CD4-positive, alpha-beta T cell (primary cell): Measurements from ENCODE around the gene PEX10. TPM values are rescaled to one million over a fixed set of nuclear protein-coding genes. Genes with fewer than 3 reads are reported as not detected.

Experiments used
- ATAC-seq: fragments of 200-7000 bp; cut with Tn5 transposase; one replicate; pipeline ENCODE4 v1.10.0; 2022; ENCODE audit warnings: mild to moderate bottlenecking; ENCODE audit not compliant: poor library complexity
- CTCF ChIA-PET: fragments of 350-600 bp; sonication (Branson Sonifier 250); formaldehyde crosslinking; loops from one replicate; lab custom pipeline; 2021; ENCODE audit warnings: antibody characterized with exemption, inconsistent platforms; lab: Charles Lee
- POLR2A ChIA-PET: fragments of 350-600 bp; sonication (Branson Sonifier 250); formaldehyde crosslinking; loops from one replicate; lab custom pipeline; 2021; ENCODE audit warnings: antibody characterized with exemption, inconsistent platforms; lab: Charles Lee
- DNase-seq, 14 experiments: peaks; one replicate each; pipeline ENCODE4 v3.0.0-alpha.2; 2013 to 2020; ENCODE audit warnings: mixed read lengths in 2 of 14
- H3K27ac ChIP-seq, 2 donors: one replicate each; pipeline versions ENCODE4 v1.5.1 to v1.7.0; 2013; ENCODE audit warnings: low read length in 2 of 2, low read depth in 1 of 2, mild to moderate bottlenecking in 1 of 2
- H3K27me3 ChIP-seq, 2 experiments: 1 replicate in 1 of 2; 2 replicates in 1 of 2; pipeline versions ENCODE4 v1.6.1 to v1.7.0; 2013; ENCODE audit warnings: low read length in 2 of 2, control low read depth in 1 of 2, mild to moderate bottlenecking in 1 of 2, moderate library complexity in 1 of 2; ENCODE audit not compliant: insufficient read depth in 2 of 2, control insufficient read depth in 1 of 2
- H3K36me3 ChIP-seq: one replicate; pipeline ENCODE4 v1.6.1; 2013; ENCODE audit warnings: low read length, control low read depth; ENCODE audit not compliant: insufficient read depth
- H3K4me1 ChIP-seq: one replicate; pipeline ENCODE4 v1.6.1; 2013; ENCODE audit warnings: low read length, control low read depth; ENCODE audit not compliant: insufficient read depth
- H3K4me3 ChIP-seq: one replicate; pipeline ENCODE4 v1.5.1; 2013; ENCODE audit warnings: mild to moderate bottlenecking, low read length, moderate library complexity
- H3K9me3 ChIP-seq, 2 experiments: 1 replicate in 1 of 2; 2 replicates in 1 of 2; pipeline versions ENCODE4 v1.6.1 to v1.7.0; 2013; ENCODE audit warnings: low read length in 2 of 2, mild to moderate bottlenecking in 2 of 2, control low read depth in 1 of 2, moderate library complexity in 1 of 2; ENCODE audit not compliant: control insufficient read depth in 1 of 2, insufficient read depth in 1 of 2
- H3K27ac Mint-ChIP-seq: one replicate; pipeline ENCODE4 v1.8.0; 2020; ENCODE audit warnings: mixed read lengths
- H3K27me3 Mint-ChIP-seq: one replicate; pipeline ENCODE4 v1.8.0; 2021; ENCODE audit warnings: mixed read lengths
- H3K36me3 Mint-ChIP-seq: one replicate; pipeline ENCODE4 v1.8.0; 2021; ENCODE audit warnings: low read depth, mixed read lengths
- H3K4me1 Mint-ChIP-seq: one replicate; pipeline ENCODE4 v1.8.0; 2021; ENCODE audit warnings: low read depth, mixed read lengths
- H3K4me3 Mint-ChIP-seq: one replicate; pipeline ENCODE4 v1.8.0; 2020; ENCODE audit warnings: mild to moderate bottlenecking, mixed read lengths
- H3K9me3 Mint-ChIP-seq: one replicate; pipeline ENCODE4 v1.8.0; 2020; ENCODE audit warnings: mixed read lengths
- CTCF ChIP-seq: fragments of 200-600 bp; IDR thresholded peaks from one replicate; pipeline ENCODE4 v1.8.0; 2022; ENCODE audit warnings: antibody characterized with exemption, mild to moderate bottlenecking
- intact Hi-C, 2 experiments: fragments of 100-400 bp; cut with DNase I in 1 of 2; cut with micrococcal nuclease in 1 of 2; formaldehyde crosslinking; loops; one replicate each; pipeline versions ENCODE4 v1.15.1 to v1.9.0; 2023 to 2025; cut with DNase I, micrococcal nuclease
- total RNA-seq, 174 experiments: library from RNA in 2 of 174; stranded (reverse) in 2 of 174; gene quantifications; one replicate each; pipeline ENCODE4 v1.2.3 and lab custom pipeline; 2021 to 2026

The PEX10 gene
- total RNA-seq, 2 experiments from 2014 or later: 12.0 to 12.5 TPM

DNA sequence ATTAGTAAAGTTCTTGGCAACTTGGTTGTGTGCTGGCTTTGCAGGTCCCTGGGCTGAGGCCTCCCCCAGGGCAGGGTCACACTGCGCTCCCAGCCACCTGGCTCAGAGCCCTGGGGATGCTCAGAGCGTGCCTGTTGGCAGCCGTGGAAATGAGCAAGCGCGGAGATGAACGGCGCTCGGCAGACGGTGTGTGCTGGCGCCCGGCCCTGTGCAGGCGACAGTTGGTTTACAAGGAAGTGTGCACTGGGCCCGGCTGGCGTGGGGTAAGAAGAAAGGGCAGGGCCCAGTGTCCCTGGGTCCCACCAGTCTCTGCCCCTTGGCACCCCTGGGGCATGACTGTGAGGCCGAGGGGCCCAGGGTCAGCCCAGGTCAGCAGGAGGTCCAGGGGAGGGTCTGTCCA is 25.7 kb upstream of the PEX10 start:
- Histone ChIP-seq H3K36me3 (peaks cover 8% of the 10 kb centered on the region), H3K4me1 (peaks cover 5% of the 10 kb centered on the region), H3K4me3 (no peak overlapping the region), H3K27me3 (peaks cover 9 to 15% of the 10 kb centered on the region in 2 experiments), H3K27ac (no peak overlapping the region), H3K9me3 (peaks cover 0 to 14% of the 10 kb centered on the region in 2 experiments)
- Mint-ChIP-seq H3K4me3 (no peak overlapping the region), H3K27me3 (peaks cover 19% of the 10 kb centered on the region), H3K9me3 (no peaks in the 10 kb centered on the region), H3K4me1 (peaks cover 4% of the 10 kb centered on the region), H3K36me3 (peaks cover 5% of the 10 kb centered on the region), H3K27ac (no peak overlapping the region)
- DNase-seq: no peak
- intact Hi-C loops: no loop called here
- ChIA-PET POLR2A (interaction anchor here (0.6 kb wide), 1 partner anchor 65 kb away, joined by 3 read pairs; no protein-coding TSS in a partner anchor), CTCF (no interaction called here)
- TF ChIP-seq CTCF: no peak
- ATAC-seq: no peak

GRCh38 chr1:2437617-2438016 is 25.3 kb upstream of the PEX10 start:
- Mint-ChIP-seq H3K27ac (no peak overlapping the region), H3K4me1 (peaks cover 4% of the 10 kb centered on the region), H3K4me3 (no peak overlapping the region), H3K9me3 (no peaks in the 10 kb centered on the region), H3K27me3 (peaks cover 16% of the 10 kb centered on the region), H3K36me3 (peaks cover 5% of the 10 kb centered on the region)
- Histone ChIP-seq H3K27ac (no peak overlapping the region), H3K9me3 (peaks cover 0 to 14% of the 10 kb centered on the region in 2 experiments), H3K4me1 (peaks cover 3% of the 10 kb centered on the region), H3K36me3 (peaks cover 8% of the 10 kb centered on the region), H3K27me3 (peaks cover 5 to 11% of the 10 kb centered on the region in 2 experiments), H3K4me3 (no peak overlapping the region)
- DNase-seq (no peak), ATAC-seq (no peak)
- no peak for TF ChIP-seq CTCF
- POLR2A ChIA-PET: interaction anchor here (0.6 kb wide), 1 partner anchor 65 kb away, joined by 3 read pairs; no protein-coding TSS in a partner anchor
- intact Hi-C loops: no loop called here
- CTCF ChIA-PET: no interaction called here

DNA sequence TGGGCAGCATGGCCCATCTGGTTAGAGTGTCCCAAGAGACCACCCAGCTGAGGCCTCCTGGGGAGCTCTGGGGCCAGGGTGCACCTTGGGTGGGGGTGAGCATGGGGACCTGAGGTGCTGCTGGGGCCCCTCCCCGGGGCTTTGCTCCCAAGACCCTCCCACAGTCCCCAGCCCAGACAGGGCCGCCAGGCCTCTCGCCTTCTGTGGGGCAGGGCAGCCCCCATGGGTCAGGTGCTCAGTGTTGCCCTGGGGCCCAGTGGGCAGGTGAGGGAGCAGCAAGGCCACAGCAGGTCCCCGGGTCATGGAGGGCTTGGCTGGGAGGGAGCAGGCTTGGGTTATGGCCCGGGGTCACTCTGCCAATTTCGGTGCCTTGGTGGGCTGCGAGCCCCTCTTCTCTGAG is 24.5 kb upstream of the PEX10 start:
- Histone ChIP-seq H3K4me3 (no peak overlapping the region), H3K36me3 (peaks cover 8% of the 10 kb centered on the region), H3K27me3 (peaks cover 3 to 5% of the 10 kb centered on the region in 2 experiments), H3K9me3 (peaks cover 0 to 14% of the 10 kb centered on the region in 2 experiments), H3K27ac (no peak overlapping the region), H3K4me1 (peaks cover 3% of the 10 kb centered on the region)
- no peak for TF ChIP-seq CTCF
- H3K4me1 Mint-ChIP-seq: peaks cover 4% of the 10 kb centered on the region
- H3K4me3 Mint-ChIP-seq: no peak overlapping the region
- POLR2A ChIA-PET: no interaction called here
- H3K36me3 Mint-ChIP-seq: peaks cover 5% of the 10 kb centered on the region
- H3K27ac Mint-ChIP-seq: no peak overlapping the region
- CTCF ChIA-PET: no interaction called here
- intact Hi-C loops: no loop called here
- peaks cover 12% of the 10 kb centered on the region for H3K27me3 Mint-ChIP-seq
- ATAC-seq: no peak
- DNase-seq: no peak
- no peaks in the 10 kb centered on the region for H3K9me3 Mint-ChIP-seq
